Measurements from ENCODE around the gene GPR173. TPM values are rescaled to one million over a fixed set of nuclear protein-coding genes. Genes with fewer than 3 reads are reported as not detected.

The GPR173 gene
- total and polyA plus RNA-seq, 2 of the 8 experiments (the other 6 are each of a cell fraction or from before 2014, with no cell fraction given): 7.0 to 11.3 TPM

DNA sequence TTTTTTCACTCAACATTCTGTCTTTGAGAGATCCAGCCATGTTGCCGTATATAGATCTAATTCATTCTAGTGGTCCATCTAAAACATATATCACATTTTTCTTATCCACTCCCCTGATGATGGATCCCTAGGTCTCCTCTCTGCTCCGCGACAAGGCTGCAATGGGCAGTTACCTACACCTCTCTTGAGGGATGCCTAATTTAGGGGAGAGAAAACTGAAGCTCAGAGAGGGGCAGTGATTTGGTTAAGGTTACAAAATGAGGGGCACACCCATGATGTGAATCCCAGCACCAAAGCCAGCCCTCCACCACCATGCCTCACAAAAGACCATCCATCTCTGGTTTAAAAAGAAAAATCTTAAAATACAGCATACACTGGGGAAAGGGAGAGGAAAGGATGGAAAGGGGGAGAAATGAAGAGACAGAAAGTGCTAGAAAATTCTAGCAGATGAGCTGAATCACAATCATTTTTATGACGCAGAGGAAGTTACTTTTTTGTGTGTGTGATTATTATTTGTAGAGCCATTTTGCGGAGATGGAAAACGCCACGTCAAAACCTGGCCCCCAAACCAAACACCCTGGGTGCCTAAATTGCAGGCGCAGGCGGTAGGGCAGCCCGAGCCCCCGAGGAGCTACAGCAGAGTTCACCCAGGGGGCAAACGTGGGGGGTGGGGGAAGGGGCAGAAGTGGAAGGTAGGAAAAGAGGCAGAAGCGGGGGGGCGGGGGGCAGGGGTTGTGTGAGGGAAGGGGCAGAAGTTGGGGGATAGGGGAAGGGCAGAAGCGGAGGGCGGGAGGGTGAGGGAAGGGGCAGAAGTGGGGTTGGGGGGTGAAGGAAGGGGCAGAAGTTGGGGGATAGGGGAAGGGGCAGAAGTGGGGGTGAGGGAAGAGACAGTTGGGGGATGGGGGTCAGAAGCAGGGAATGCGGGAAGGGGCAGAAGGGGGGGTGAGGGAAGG, 32.3 kb downstream of the GPR173 start:
- ChIA-PET POLR2A (ENCODE audit: partially characterized antibody) (interaction anchor here (0.6 to 1.5 kb wide), 5 partner anchors 32 to 1685 kb away, joined by 3 to 9 read pairs (median 3); partner anchors contain the start of gene GPR173), CTCF (ENCODE audit: partially characterized antibody) (interaction anchor here (0.6 to 1.4 kb wide), 2 partner anchors 10 to 161 kb away, joined by 3 to 4 read pairs; no protein-coding TSS in a partner anchor)
- WGBS, 2 experiments (ENCODE audit: extremely low coverage in 1 of 2, insufficient coverage in 1 of 2, insufficient read length in 1 of 2, insufficient replicate concordance in 2 of 2, low coverage in 1 of 2, low lambda C conversion rate in 2 of 2, missing lambda C conversion rate in 1 of 2): 21% methylated on average over 9 of the region's 17 CpGs; no CpG with 5 or more reads in 1 of the 2 experiments
- H3K4me2 ChIP-seq (ENCODE audit: insufficient read depth in 1 of 2, low read depth in 2 of 2, low read length in 2 of 2): peak overlapping the region; percentile 44 to 62
- peaks cover 2% of the 10 kb centered on the region; the same call in 1 of the 2 replicates for H3K23me2 ChIP-seq (ENCODE audit: low read depth, low read length)
- no peak overlapping the region for H2BK15ac ChIP-seq (ENCODE audit: low read length)
- no peak overlapping the region; the same call in 1 of the 2 replicates for H3K27ac ChIP-seq (ENCODE audit: low read depth, low read length)
- no peak overlapping the region for H2AK5ac ChIP-seq (ENCODE audit: low read depth, low read length)
- no peak overlapping the region for H2BK5ac ChIP-seq (ENCODE audit: low read depth, low read length)
- no peaks in the 10 kb centered on the region for H3K9me3 ChIP-seq (ENCODE audit: insufficient read depth in 2 of 2, low read depth in 1 of 2, low read length in 1 of 2)
- no peak overlapping the region for H4K8ac ChIP-seq (ENCODE audit: extremely low read depth, insufficient read depth, low read length)
- no peak overlapping the region for H4K5ac ChIP-seq (ENCODE audit: insufficient read length, low read depth, low read length)
- H3K56ac ChIP-seq (replicated peaks; ENCODE audit: insufficient read length, low read depth, low read length): no peak overlapping the region
- no peak overlapping the region for H4K91ac ChIP-seq (replicated peaks; ENCODE audit: insufficient read length, low read length)
- H3K4ac ChIP-seq (replicated peaks; ENCODE audit: insufficient read length, low read depth, low read length): no peak overlapping the region
- H3K27me3 ChIP-seq (replicated peaks in 1 of 4; ENCODE audit: control insufficient read depth in 3 of 4, extremely low read depth in 1 of 4, insufficient read depth in 3 of 4, low read length in 3 of 4): no peaks in the 10 kb centered on the region
- peaks cover 0 to 9% of the 10 kb centered on the region in 2 experiments for H4K20me1 ChIP-seq (replicated peaks in 1 of 2; ENCODE audit: control insufficient read depth in 1 of 2, insufficient read depth in 2 of 2, low read length in 2 of 2)
- H3K79me1 ChIP-seq (ENCODE audit: low read depth, low read length): no peaks in the 10 kb centered on the region; the same call in 1 of the 2 replicates
- H3K4me1 ChIP-seq (replicated peaks in 1 of 4; ENCODE audit: control insufficient read depth in 3 of 4, insufficient read depth in 4 of 4, low read length in 3 of 4): no peaks in the 10 kb centered on the region; a peak in 2 of 7 replicates
- H3K18ac ChIP-seq (ENCODE audit: extremely low read depth, low read length): no peak overlapping the region
- no peak overlapping the region; a peak in 1 of 7 replicates for H3K9ac ChIP-seq (replicated peaks in 1 of 4; ENCODE audit: extremely low read depth in 1 of 4, low read depth in 3 of 4, low read length in 3 of 4)
- no peak overlapping the region for H2AFZ ChIP-seq (ENCODE audit: low read length)
- no peak overlapping the region for H2BK120ac ChIP-seq (replicated peaks; ENCODE audit: low read depth, low read length)
- DNase-seq (ENCODE audit: low read depth in 1 of 2, low spot score in 2 of 2) (no peak), FAIRE-seq (no peak)
- H3K14ac ChIP-seq (ENCODE audit: insufficient read length): no peak overlapping the region
- no peak overlapping the region for H2BK20ac ChIP-seq (ENCODE audit: low read length)
- H3K36me3 ChIP-seq (ENCODE audit: control insufficient read depth in 2 of 4, insufficient read depth in 4 of 4, low read length in 3 of 4): peaks cover 3 to 18% (median 11%) of the 10 kb centered on the region in 4 experiments; a peak in 6 of 8 replicates
- H3K79me2 ChIP-seq (ENCODE audit: control insufficient read depth in 1 of 2, insufficient read depth in 2 of 2, low read length in 2 of 2): peaks cover 0 to 11% of the 10 kb centered on the region in 2 experiments; a peak in 2 of 4 replicates
- no peak overlapping the region for H3K23ac ChIP-seq (ENCODE audit: insufficient read length)
- no peak overlapping the region for H2BK12ac ChIP-seq (ENCODE audit: low read depth, low read length)
- peak overlapping the region; percentile 1 to 58 (median 26) for H3K4me3 ChIP-seq (ENCODE audit: extremely low read depth in 1 of 4, insufficient read depth in 2 of 4, low read depth in 3 of 4, low read length in 4 of 4)
- no peak for TF ChIP-seq SIRT6 (IDR thresholded peaks at IDR 0.05; ENCODE audit: low read length)
